Mammary epithelial cell (primary cell): ENCODE results near the gene ABCC4.

Experiments
- CTCF ChIP-seq, 2 donors: IDR thresholded peaks in 1 of 2; conservative IDR thresholded peaks in 1 of 2; 2 replicates each; pipeline ENCODE4 v1.5.1; 2011 to 2012; ENCODE audit warnings: inconsistent platforms in 2 of 2, low read length in 2 of 2, mild to moderate bottlenecking in 2 of 2, control low read depth in 1 of 2, low read depth in 1 of 2; ENCODE audit not compliant: insufficient read depth in 1 of 2; ENCODE audit errors: extremely low read depth in 1 of 2
- EZH2 ChIP-seq: IDR thresholded peaks from 2 replicates; pipeline ENCODE4 v1.6.1; 2012; ENCODE audit warnings: low read length, inconsistent platforms, borderline replicate concordance

DNA sequence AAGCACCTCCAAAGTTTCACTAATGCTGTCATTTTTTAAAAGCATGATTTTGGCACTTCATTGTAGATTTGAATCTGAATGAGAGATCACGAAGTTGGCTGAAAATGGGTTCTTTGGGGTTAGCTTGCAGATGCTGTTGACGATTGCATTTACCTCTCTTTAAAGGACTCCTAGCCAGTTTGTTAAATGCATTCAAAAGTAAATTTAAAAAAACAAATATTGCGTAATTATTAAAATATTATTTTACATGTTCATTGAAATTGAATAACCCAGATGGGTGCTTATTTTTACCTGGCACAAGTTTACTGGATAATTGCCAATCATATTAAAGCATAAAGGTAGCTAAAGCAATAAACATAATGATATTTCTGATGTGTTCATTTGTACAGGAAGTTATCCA is 172.2 kb downstream of the ABCC4 start:
- TF ChIP-seq CTCF (conservative IDR thresholded peaks at IDR 0.05 in 1 of 2, IDR thresholded peaks at IDR 0.05 in 1 of 2; ENCODE audit: extremely low read depth in 1 of 2, insufficient read depth in 1 of 2, low read depth in 1 of 2, low read length in 2 of 2), result no peak
- no peak for TF ChIP-seq EZH2
